HepG2 (cell line): ENCODE data around the gene CSNK1A1. TPM values are rescaled to one million over a fixed set of nuclear protein-coding genes. Genes with fewer than 3 reads are reported as not detected.

ENCODE experiments used
- ATAC-seq: fragments of 200-7000 bp; cut with Tn5 transposase; 3 replicates; pipeline ENCODE4 v1.9.1; 2020; ENCODE audit warnings: mild to moderate bottlenecking, moderate library complexity
- BruUV-seq: library from RNA; stranded (reverse); fragments of 400-500 nt; replicated peaks from 2 replicates; lab custom pipeline; 2021; lab: Mats Ljungman, UMichigan
- CTCF ChIA-PET: fragments of 300-600 bp; formaldehyde crosslinking; extraction: SDS; loops from one replicate; lab custom pipeline; 2021; ENCODE audit warnings: low total read pairs, inconsistent platforms, low intra/inter-chr PET ratio; lab: Yijun Ruan, JAX
- POLR2A ChIA-PET: fragments of 350-600 bp; sonication (Branson Sonifier 250); formaldehyde crosslinking; loops from one replicate; lab custom pipeline; 2020; ENCODE audit warnings: antibody characterized with exemption, inconsistent platforms; lab: Yijun Ruan, JAX
- DNase-seq: peaks from one replicate; pipeline ENCODE4 v3.0.0-alpha.2; 2015; ENCODE audit warnings: low spot score
- FAIRE-seq: peaks from 3 replicates; lab custom pipeline; 2011; peaks lifted over from hg19 to GRCh38; lab: Jason Lieb, UNC
- H2AFZ ChIP-seq: one replicate; pipeline ENCODE4 v1.6.1; 2011; ENCODE audit warnings: low read length, inconsistent platforms
- H3K27ac ChIP-seq: fragments of 300-600 bp; 3 replicates; pipeline ENCODE4 v1.8.0; 2011; ENCODE audit warnings: mixed run types, mild to moderate bottlenecking, mixed read lengths, low read length, inconsistent platforms; ENCODE audit not compliant: insufficient read depth; ENCODE audit errors: extremely low read length
- H3K27me3 ChIP-seq, 2 experiments: fragments of 200-600 bp in 1 of 2; 2 replicates in 1 of 2; 3 replicates in 1 of 2; pipeline versions ENCODE4 v1.6.0 to v1.8.0; 2011; ENCODE audit warnings: low read length in 2 of 2, mild to moderate bottlenecking in 2 of 2, moderate library complexity in 2 of 2, inconsistent platforms in 1 of 2; ENCODE audit not compliant: insufficient read depth in 2 of 2, control insufficient read depth in 1 of 2
- H3K36me3 ChIP-seq, 2 experiments: fragments of 200-600 bp in 1 of 2; replicated peaks in 1 of 2; 2 replicates in 1 of 2; 3 replicates in 1 of 2; pipeline versions ENCODE4 v1.5.1 to v1.8.0; 2011; ENCODE audit warnings: low read length in 2 of 2, inconsistent platforms in 1 of 2; ENCODE audit not compliant: insufficient read depth in 2 of 2, control insufficient read depth in 1 of 2
- H3K4me1 ChIP-seq: 2 replicates; pipeline ENCODE4 v1.5.1; 2012; ENCODE audit warnings: low read length, inconsistent platforms; ENCODE audit not compliant: insufficient read depth
- H3K4me2 ChIP-seq: 2 replicates; pipeline ENCODE4 v1.6.0; 2011; ENCODE audit warnings: low read depth, low read length, inconsistent platforms
- H3K4me3 ChIP-seq, 3 experiments: fragments of 200-600 bp in 1 of 3; sonication (generic), shearing (Covaris generic) in 1 of 3; replicated peaks in 1 of 3; 2 replicates each; pipeline ENCODE4 v1.5.1; 2011 to 2016; ENCODE audit warnings: low read length in 3 of 3, inconsistent platforms in 2 of 3, low read depth in 2 of 3, mild to moderate bottlenecking in 2 of 3, control low read depth in 1 of 3, mixed read lengths in 1 of 3; ENCODE audit not compliant: insufficient read depth in 1 of 3
- H3K79me2 ChIP-seq: one replicate; pipeline ENCODE4 v1.6.1; 2011; ENCODE audit warnings: low read length, inconsistent platforms; ENCODE audit not compliant: insufficient read depth
- H3K9ac ChIP-seq: 2 replicates; pipeline ENCODE4 v1.6.0; 2011; ENCODE audit warnings: mild to moderate bottlenecking, low read depth, low read length, inconsistent platforms; ENCODE audit not compliant: insufficient read depth
- H3K9me3 ChIP-seq: 2 replicates; pipeline ENCODE4 v1.5.1; 2012; ENCODE audit warnings: mild to moderate bottlenecking, low read length
- H4K20me1 ChIP-seq: 2 replicates; pipeline ENCODE4 v1.6.0; 2011; ENCODE audit warnings: inconsistent platforms, mild to moderate bottlenecking, low read length, moderate library complexity; ENCODE audit not compliant: insufficient read depth
- CHD2 ChIP-seq: IDR thresholded peaks from 2 replicates; pipeline ENCODE4 v1.6.1; 2011; ENCODE audit warnings: low read depth, low read length, improper control_type of control experiment
- ELF3 ChIP-seq: IDR thresholded peaks from 2 replicates; pipeline ENCODE4 v1.6.1; 2016; ENCODE audit warnings: missing genetic modification reagents, missing compliant biosample characterization
- MAZ ChIP-seq, 2 experiments: sonication (generic) in 1 of 2; formaldehyde crosslinking in 1 of 2; IDR thresholded peaks; 2 replicates each; pipeline versions ENCODE4 v1.5.0 to v1.6.1; 2012 to 2020; ENCODE audit warnings: low read depth in 2 of 2, mild to moderate bottlenecking in 2 of 2, borderline replicate concordance in 1 of 2, improper control_type of control experiment in 1 of 2, low read length in 1 of 2, missing genetic modification reagents in 1 of 2, moderate library complexity in 1 of 2
- SCMH1 ChIP-seq: sonication (generic); formaldehyde crosslinking; IDR thresholded peaks from 2 replicates; pipeline ENCODE4 v1.9.0; 2021; ENCODE audit warnings: missing genetic modification reagents, mild to moderate bottlenecking, borderline replicate concordance
- TCF7 ChIP-seq: sonication (generic); IDR thresholded peaks from 2 replicates; pipeline ENCODE4 v1.6.1; 2016; ENCODE audit warnings: antibody characterized with exemption, low read depth
- ZBTB3 ChIP-seq: sonication (generic); formaldehyde crosslinking; IDR thresholded peaks from 2 replicates; pipeline ENCODE4 v1.4.0; 2020; ENCODE audit warnings: low read depth, mild to moderate bottlenecking, moderate library complexity, missing genetic modification reagents, borderline replicate concordance
- ZBTB8A ChIP-seq: sonication (generic); formaldehyde crosslinking; IDR thresholded peaks from 2 replicates; pipeline ENCODE4 v1.4.0; 2020; ENCODE audit warnings: mild to moderate bottlenecking, low read depth, missing genetic modification reagents, borderline replicate concordance
- ZNF337 ChIP-seq: sonication (generic); formaldehyde crosslinking; IDR thresholded peaks from 2 replicates; pipeline ENCODE4 v1.5.1; 2020; ENCODE audit warnings: missing genetic modification reagents, low read depth, mild to moderate bottlenecking, borderline replicate concordance
- ZNF557 ChIP-seq: sonication (generic); formaldehyde crosslinking; IDR thresholded peaks from 2 replicates; pipeline ENCODE4 v1.4.0; 2020; ENCODE audit warnings: missing genetic modification reagents
- ZNF772 ChIP-seq: sonication (generic); formaldehyde crosslinking; IDR thresholded peaks from 2 replicates; pipeline ENCODE4 v1.5.0; 2020; ENCODE audit warnings: mild to moderate bottlenecking, missing genetic modification reagents
- ZSCAN22 ChIP-seq: sonication (generic); formaldehyde crosslinking; IDR thresholded peaks from 2 replicates; pipeline ENCODE4 v1.4.0; 2020; ENCODE audit warnings: mild to moderate bottlenecking, missing genetic modification reagents
- WGBS: methylation state at CpG from one replicate; pipeline ENCODE4 v1.1.6; 2017; ENCODE audit warnings: low lambda C conversion rate; 5-methylcytosine and 5-hydroxymethylcytosine counted together
- in situ Hi-C: cut with HindIII; loops from 2 replicates; pipeline ENCODE4 v1.10.0; 2017; ENCODE audit warnings: low pct_unique_long_range_greater_than_20kb; ENCODE audit not compliant: extremely low pct_ligation_motif_present
- intact Hi-C: fragments of 100-400 bp; cut with micrococcal nuclease; formaldehyde crosslinking; loops from one replicate; pipeline ENCODE4 v1.10.0; 2022; ENCODE audit not compliant: unreplicated experiment
- polyA plus RNA-seq, 8 experiments: library from polyadenylated mRNA; depleted of rRNA in 3 of 8; stranded (reverse) in 7 of 8; unstranded in 1 of 8; fragments of >200 nt; fragmentation: Illumina TruSeq in 4 of 8; extraction: Trizol in 4 of 8; gene quantifications; 2 replicates each; pipeline versions ENCODE4 v1.2.1 to v1.2.3, GENCODE V29; 2011 to 2016; ENCODE audit warnings: low read depth in 4 of 8, missing spikeins in 1 of 8, mixed read lengths in 1 of 8; ENCODE audit not compliant: insufficient read depth in 1 of 8
- total RNA-seq, 5 experiments: library from RNA; depleted of rRNA; stranded (reverse); fragments of >200 nt; fragmentation: Illumina TruSeq; extraction: Trizol; gene quantifications; 2 replicates each; pipeline ENCODE4 v1.2.3, GENCODE V29; 2016; ENCODE audit warnings: low read depth in 1 of 5
- TF ChIP-seq, protein P1 (sequence below): sonication (generic); formaldehyde crosslinking; IDR thresholded peaks from 2 replicates; pipeline ENCODE4 v1.5.0; 2020; ENCODE audit warnings: mild to moderate bottlenecking, missing genetic modification reagents, moderate library complexity

Gene CSNK1A1
- total and polyA plus RNA-seq, 2 of the 13 experiments (the other 11 are each of a cell fraction or from before 2014, with no cell fraction given): 89.0 to 149 TPM

DNA sequence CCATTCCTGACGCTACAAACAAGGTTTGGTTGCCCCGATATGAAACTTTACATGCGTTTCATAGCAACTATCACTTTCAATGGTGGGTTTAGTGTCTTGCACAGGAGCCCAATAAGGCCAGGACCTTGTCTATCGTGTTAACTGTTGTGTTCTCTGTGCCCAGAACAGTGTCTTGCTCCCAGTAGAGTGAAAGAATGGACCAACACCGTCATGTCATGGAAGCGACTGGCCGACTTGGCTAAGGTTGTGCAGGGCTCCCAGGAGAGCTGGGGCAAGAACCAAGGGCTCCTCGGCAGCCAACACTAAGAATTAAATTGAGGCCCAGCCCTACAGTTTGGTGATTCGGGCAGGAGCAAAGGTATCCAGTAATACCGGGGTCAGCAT is 29.6 kb upstream of the CSNK1A1 start (continued):
- TF ChIP-seq, protein P1, sequence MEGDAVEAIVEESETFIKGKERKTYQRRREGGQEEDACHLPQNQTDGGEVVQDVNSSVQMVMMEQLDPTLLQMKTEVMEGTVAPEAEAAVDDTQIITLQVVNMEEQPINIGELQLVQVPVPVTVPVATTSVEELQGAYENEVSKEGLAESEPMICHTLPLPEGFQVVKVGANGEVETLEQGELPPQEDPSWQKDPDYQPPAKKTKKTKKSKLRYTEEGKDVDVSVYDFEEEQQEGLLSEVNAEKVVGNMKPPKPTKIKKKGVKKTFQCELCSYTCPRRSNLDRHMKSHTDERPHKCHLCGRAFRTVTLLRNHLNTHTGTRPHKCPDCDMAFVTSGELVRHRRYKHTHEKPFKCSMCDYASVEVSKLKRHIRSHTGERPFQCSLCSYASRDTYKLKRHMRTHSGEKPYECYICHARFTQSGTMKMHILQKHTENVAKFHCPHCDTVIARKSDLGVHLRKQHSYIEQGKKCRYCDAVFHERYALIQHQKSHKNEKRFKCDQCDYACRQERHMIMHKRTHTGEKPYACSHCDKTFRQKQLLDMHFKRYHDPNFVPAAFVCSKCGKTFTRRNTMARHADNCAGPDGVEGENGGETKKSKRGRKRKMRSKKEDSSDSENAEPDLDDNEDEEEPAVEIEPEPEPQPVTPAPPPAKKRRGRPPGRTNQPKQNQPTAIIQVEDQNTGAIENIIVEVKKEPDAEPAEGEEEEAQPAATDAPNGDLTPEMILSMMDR (CRISPR knock-in tag): no peak

DNA sequence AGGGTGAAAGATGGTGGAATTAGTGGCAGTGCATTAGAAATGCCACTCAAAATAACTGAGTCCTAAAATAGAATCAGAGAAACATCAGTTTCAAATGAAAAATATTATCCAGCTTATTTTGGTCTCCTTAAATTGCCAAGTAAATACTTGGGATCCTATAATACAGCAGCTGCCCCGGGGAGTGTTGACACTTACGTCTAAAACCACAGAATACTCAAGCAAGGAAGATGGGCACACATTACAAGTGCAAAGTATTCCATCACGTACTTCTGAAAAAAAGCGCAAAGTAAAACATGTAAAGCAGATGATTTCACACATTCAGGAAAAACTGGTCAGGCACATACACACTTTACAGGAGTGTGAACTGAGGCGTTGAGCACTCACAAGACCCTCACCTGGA is 27.7 kb upstream of the CSNK1A1 start:
- ATAC-seq: no peak
- intact Hi-C loops: loop anchor here (10.0 kb wide), 1 partner anchor 454 kb away; no protein-coding TSS in a partner anchor
- H3K9me3 ChIP-seq: no peaks in the 10 kb centered on the region
- no peaks in the 10 kb centered on the region for H3K79me2 ChIP-seq
- CTCF ChIA-PET: no interaction called here
- WGBS: 49% methylated on average over 5 of the region's 5 CpGs
- peaks cover 0 to 35% of the 10 kb centered on the region in 2 experiments; a peak in 2 of 5 replicates for H3K27me3 ChIP-seq
- in situ Hi-C loops: no loop called here
- no peaks in the 10 kb centered on the region for H3K36me3 ChIP-seq
- FAIRE-seq: no peak
- BruUV-seq: no TSS peak
- no peak overlapping the region for H3K27ac ChIP-seq
- H3K4me3 ChIP-seq: no peak overlapping the region
- H3K4me2 ChIP-seq: no peak overlapping the region
- no peak overlapping the region for H2AFZ ChIP-seq
- peaks cover 27% of the 10 kb centered on the region for H3K4me1 ChIP-seq
- POLR2A ChIA-PET: no interaction called here
- H3K9ac ChIP-seq: no peak overlapping the region
- TF ChIP-seq ZBTB3 (CRISPR knock-in tag): no peak
- TF ChIP-seq MAZ (IDR thresholded peaks at IDR 0.05; ENCODE audit: borderline replicate concordance, low read depth, low read length): no peak
- no peak for TF ChIP-seq MAZ (CRISPR knock-in tag; IDR thresholded peaks at IDR 0.05; ENCODE audit: low read depth)
- no peak for TF ChIP-seq ZSCAN22 (CRISPR knock-in tag)
- no peak for TF ChIP-seq ZNF557
- TF ChIP-seq TCF7: no peak
- TF ChIP-seq ELF3 (CRISPR knock-in tag): no peak
- TF ChIP-seq SCMH1 (CRISPR knock-in tag): no peak
- no peak for TF ChIP-seq ZBTB8A
- no peak for TF ChIP-seq ZNF772
- TF ChIP-seq ZNF337 (CRISPR knock-in tag): no peak
- TF ChIP-seq CHD2: no peak
- DNase-seq: no peak
- H4K20me1 ChIP-seq: no peaks in the 10 kb centered on the region
